Measurements from ENCODE around the gene CAMTA1.

CAMTA1 gene

DNA sequence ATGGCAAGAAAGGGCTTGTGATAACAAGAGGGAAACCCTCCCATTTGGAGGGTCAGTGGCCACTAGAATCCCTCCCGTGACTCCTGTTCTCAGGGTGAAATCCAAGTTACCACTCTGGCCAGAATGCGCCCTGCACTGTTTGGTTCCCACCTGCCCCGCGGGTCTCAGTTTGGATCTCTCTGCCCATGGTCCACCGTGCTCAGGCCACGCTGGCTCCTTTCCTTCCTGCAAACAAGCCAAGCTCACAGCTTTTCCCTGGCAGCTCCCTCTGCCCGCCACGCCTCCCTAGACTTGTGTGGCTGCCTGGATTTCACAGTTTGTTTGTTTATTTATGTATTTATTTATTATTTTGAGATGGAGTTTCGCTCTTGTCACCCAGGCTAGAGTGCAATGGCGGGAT, 806.3 kb downstream of the CAMTA1 start:
- no peaks in the 10 kb centered on the region for H3K9me3 ChIP-seq (ENCODE audit: insufficient read depth, low read length)
- no peaks in the 10 kb centered on the region for H3K79me2 ChIP-seq (ENCODE audit: insufficient read depth, low read length)
- no peaks in the 10 kb centered on the region for H3F3A ChIP-seq (ENCODE audit: insufficient read depth)
- H3K27me3 ChIP-seq (ENCODE audit: low read length), result no peaks in the 10 kb centered on the region
- no peaks in the 10 kb centered on the region for H4K20me1 ChIP-seq (ENCODE audit: low read depth, low read length)
- no peak for TF ChIP-seq EZH2phosphoT487 (conservative IDR thresholded peaks at IDR 0.05; ENCODE audit: low read length)
- TF ChIP-seq, protein P1, sequence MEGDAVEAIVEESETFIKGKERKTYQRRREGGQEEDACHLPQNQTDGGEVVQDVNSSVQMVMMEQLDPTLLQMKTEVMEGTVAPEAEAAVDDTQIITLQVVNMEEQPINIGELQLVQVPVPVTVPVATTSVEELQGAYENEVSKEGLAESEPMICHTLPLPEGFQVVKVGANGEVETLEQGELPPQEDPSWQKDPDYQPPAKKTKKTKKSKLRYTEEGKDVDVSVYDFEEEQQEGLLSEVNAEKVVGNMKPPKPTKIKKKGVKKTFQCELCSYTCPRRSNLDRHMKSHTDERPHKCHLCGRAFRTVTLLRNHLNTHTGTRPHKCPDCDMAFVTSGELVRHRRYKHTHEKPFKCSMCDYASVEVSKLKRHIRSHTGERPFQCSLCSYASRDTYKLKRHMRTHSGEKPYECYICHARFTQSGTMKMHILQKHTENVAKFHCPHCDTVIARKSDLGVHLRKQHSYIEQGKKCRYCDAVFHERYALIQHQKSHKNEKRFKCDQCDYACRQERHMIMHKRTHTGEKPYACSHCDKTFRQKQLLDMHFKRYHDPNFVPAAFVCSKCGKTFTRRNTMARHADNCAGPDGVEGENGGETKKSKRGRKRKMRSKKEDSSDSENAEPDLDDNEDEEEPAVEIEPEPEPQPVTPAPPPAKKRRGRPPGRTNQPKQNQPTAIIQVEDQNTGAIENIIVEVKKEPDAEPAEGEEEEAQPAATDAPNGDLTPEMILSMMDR (IDR thresholded peaks at IDR 0.05; ENCODE audit: insufficient read depth, low read length, poor library complexity, severe bottlenecking), result no peak
- no peak overlapping the region for H3K9ac ChIP-seq (ENCODE audit: low read length)
- no peak overlapping the region for H3K27ac ChIP-seq (ENCODE audit: low read depth, low read length)
- H3K4me3 ChIP-seq (ENCODE audit: insufficient read depth, low read length, poor library complexity, severe bottlenecking), result no peak overlapping the region
- no peak overlapping the region for H2AFZ ChIP-seq (ENCODE audit: low read depth, low read length, severe bottlenecking)
- H3K4me2 ChIP-seq (ENCODE audit: low read depth, low read length, poor library complexity, severe bottlenecking), result no peak overlapping the region
- no peaks in the 10 kb centered on the region for H3K36me3 ChIP-seq (ENCODE audit: low read length)
- H3K9me2 ChIP-seq (replicated peaks; ENCODE audit: insufficient read depth, low read length), result no peaks in the 10 kb centered on the region

- TF ChIP-seq, protein P1 (IDR thresholded peaks at IDR 0.05; ENCODE audit: insufficient read depth, low read length, poor library complexity, severe bottlenecking), result no peak
- no peak for TF ChIP-seq EZH2phosphoT487 (conservative IDR thresholded peaks at IDR 0.05; ENCODE audit: low read length)
- Histone ChIP-seq H3K27me3 (ENCODE audit: low read length) (no peaks in the 10 kb centered on the region), H3K4me2 (ENCODE audit: low read depth, low read length, poor library complexity, severe bottlenecking) (no peak overlapping the region), H4K20me1 (ENCODE audit: low read depth, low read length) (no peaks in the 10 kb centered on the region), H2AFZ (ENCODE audit: low read depth, low read length, severe bottlenecking) (no peak overlapping the region), H3F3A (ENCODE audit: insufficient read depth) (no peaks in the 10 kb centered on the region), H3K79me2 (ENCODE audit: insufficient read depth, low read length) (no peaks in the 10 kb centered on the region), H3K9me3 (ENCODE audit: insufficient read depth, low read length) (no peaks in the 10 kb centered on the region), H3K27ac (ENCODE audit: low read depth, low read length) (no peak overlapping the region), H3K9ac (ENCODE audit: low read length) (no peak overlapping the region), H3K4me3 (ENCODE audit: insufficient read depth, low read length, poor library complexity, severe bottlenecking) (no peak overlapping the region), H3K9me2 (replicated peaks; ENCODE audit: insufficient read depth, low read length) (no peaks in the 10 kb centered on the region), H3K36me3 (ENCODE audit: low read length) (no peaks in the 10 kb centered on the region)
These were observed 807.0 kb downstream of the CAMTA1 start for GRCh38 chr1:7592120-7592798.

DNA sequence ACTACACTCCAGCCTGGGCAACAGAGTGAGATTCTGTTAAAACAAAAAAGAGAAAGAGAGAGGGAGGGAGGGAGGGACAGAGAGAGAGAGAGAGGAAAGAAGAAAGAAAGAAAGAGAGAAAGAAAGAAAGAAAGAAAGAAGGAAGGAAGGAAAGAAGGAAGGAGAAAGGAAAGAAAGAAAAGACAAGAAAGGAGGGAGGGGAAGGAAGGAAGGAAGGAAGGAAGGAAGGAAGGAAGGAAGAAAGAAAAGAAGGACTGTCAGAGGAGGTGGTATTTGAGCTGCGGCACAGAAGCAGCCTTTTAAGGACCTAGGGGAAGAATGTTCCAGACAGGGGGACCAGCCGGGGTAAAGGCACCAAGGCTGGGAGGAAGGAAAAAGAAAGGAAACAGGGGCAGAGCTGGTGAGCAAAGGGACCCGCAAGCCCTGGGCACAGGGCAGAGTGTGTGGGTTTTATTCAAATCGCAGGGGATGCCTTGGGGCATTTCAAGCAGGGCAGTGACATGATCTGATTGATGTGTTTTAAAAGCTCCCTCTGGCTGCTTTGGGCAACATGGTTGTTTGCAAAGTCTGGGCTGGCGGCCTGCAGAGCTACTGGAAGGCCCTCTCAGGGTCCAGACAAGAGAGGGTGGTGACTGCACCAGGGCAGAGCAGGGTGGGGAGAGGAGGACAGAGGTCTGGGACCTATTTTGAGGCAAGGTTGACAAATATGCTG, 808.9 kb downstream of the CAMTA1 start:
- H3K36me3 ChIP-seq (ENCODE audit: low read length), result no peaks in the 10 kb centered on the region
- no peak overlapping the region for H2AFZ ChIP-seq (ENCODE audit: low read depth, low read length, severe bottlenecking)
- no peaks in the 10 kb centered on the region for H3K79me2 ChIP-seq (ENCODE audit: insufficient read depth, low read length)
- no peaks in the 10 kb centered on the region for H3K27me3 ChIP-seq (ENCODE audit: low read length)
- H3K4me3 ChIP-seq (ENCODE audit: insufficient read depth, low read length, poor library complexity, severe bottlenecking), result no peak overlapping the region
- no peak for TF ChIP-seq EZH2phosphoT487 (conservative IDR thresholded peaks at IDR 0.05; ENCODE audit: low read length)
- TF ChIP-seq, protein P1 (IDR thresholded peaks at IDR 0.05; ENCODE audit: insufficient read depth, low read length, poor library complexity, severe bottlenecking), result no peak
- no peak overlapping the region for H3K27ac ChIP-seq (ENCODE audit: low read depth, low read length)
- no peak overlapping the region for H3K4me2 ChIP-seq (ENCODE audit: low read depth, low read length, poor library complexity, severe bottlenecking)
- no peak overlapping the region for H3K9ac ChIP-seq (ENCODE audit: low read length)
- H3F3A ChIP-seq (ENCODE audit: insufficient read depth), result no peaks in the 10 kb centered on the region
- no peaks in the 10 kb centered on the region for H3K9me3 ChIP-seq (ENCODE audit: insufficient read depth, low read length)
- no peaks in the 10 kb centered on the region for H3K9me2 ChIP-seq (replicated peaks; ENCODE audit: insufficient read depth, low read length)
- H4K20me1 ChIP-seq (ENCODE audit: low read depth, low read length), result no peaks in the 10 kb centered on the region

Measured in SU-DHL-6 (cell line).